Neural crest cell (in vitro differentiated cells): ENCODE data around the gene OASL. TPM values are rescaled to one million over a fixed set of nuclear protein-coding genes. Genes with fewer than 3 reads are reported as not detected.

Experiments used
- DNase-seq: peaks from one replicate; pipeline ENCODE4 v3.0.0; 2021; ENCODE audit warnings: low read depth, mixed read lengths, low spot score
- H3K27ac Mint-ChIP-seq: one replicate; pipeline ENCODE4 v1.8.0; 2021; ENCODE audit warnings: mild to moderate bottlenecking, mixed read lengths; ENCODE audit not compliant: unreplicated experiment
- H3K27me3 Mint-ChIP-seq: 2 replicates; pipeline ENCODE4 v1.8.0; 2021; ENCODE audit warnings: low read depth, mild to moderate bottlenecking, mixed read lengths
- H3K36me3 Mint-ChIP-seq: 2 replicates; pipeline ENCODE4 v1.8.0; 2021; ENCODE audit warnings: low read depth, mild to moderate bottlenecking, mixed read lengths
- H3K4me1 Mint-ChIP-seq: 2 replicates; pipeline ENCODE4 v1.8.0; 2021; ENCODE audit warnings: mixed read lengths
- H3K4me3 Mint-ChIP-seq: one replicate; pipeline ENCODE4 v1.8.0; 2021; ENCODE audit warnings: mild to moderate bottlenecking, mixed read lengths
- H3K9me3 Mint-ChIP-seq: 2 replicates; pipeline ENCODE4 v1.8.0; 2021; ENCODE audit warnings: mixed read lengths
- total RNA-seq: library from RNA; stranded (reverse); gene quantifications from 2 replicates; pipeline ENCODE4 v1.2.1, GENCODE V29; 2021
- TF ChIP-seq, protein P1 (sequence below): fragments of 200-600 bp; sonication (generic); conservative IDR thresholded peaks from 2 replicates; pipeline ENCODE4 v1.5.0; 2021; ENCODE audit warnings: antibody characterized with exemption, mild to moderate bottlenecking

Gene OASL
- total RNA-seq, 1 donor from 2014 or later = not detected

GRCh38 chr12:121013715-121014114 is 25.3 kb downstream of the OASL start:
- Mint-ChIP-seq H3K9me3 (no peaks in the 10 kb centered on the region), H3K4me1 (peaks cover 15% of the 10 kb centered on the region), H3K4me3 (peak overlapping the region; percentile 80), H3K27ac (no peak overlapping the region), H3K36me3 (peaks cover 2% of the 10 kb centered on the region), H3K27me3 (no peaks in the 10 kb centered on the region)
- no peak for DNase-seq
- TF ChIP-seq, protein P1, sequence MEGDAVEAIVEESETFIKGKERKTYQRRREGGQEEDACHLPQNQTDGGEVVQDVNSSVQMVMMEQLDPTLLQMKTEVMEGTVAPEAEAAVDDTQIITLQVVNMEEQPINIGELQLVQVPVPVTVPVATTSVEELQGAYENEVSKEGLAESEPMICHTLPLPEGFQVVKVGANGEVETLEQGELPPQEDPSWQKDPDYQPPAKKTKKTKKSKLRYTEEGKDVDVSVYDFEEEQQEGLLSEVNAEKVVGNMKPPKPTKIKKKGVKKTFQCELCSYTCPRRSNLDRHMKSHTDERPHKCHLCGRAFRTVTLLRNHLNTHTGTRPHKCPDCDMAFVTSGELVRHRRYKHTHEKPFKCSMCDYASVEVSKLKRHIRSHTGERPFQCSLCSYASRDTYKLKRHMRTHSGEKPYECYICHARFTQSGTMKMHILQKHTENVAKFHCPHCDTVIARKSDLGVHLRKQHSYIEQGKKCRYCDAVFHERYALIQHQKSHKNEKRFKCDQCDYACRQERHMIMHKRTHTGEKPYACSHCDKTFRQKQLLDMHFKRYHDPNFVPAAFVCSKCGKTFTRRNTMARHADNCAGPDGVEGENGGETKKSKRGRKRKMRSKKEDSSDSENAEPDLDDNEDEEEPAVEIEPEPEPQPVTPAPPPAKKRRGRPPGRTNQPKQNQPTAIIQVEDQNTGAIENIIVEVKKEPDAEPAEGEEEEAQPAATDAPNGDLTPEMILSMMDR = peak; percentile 22

DNA sequence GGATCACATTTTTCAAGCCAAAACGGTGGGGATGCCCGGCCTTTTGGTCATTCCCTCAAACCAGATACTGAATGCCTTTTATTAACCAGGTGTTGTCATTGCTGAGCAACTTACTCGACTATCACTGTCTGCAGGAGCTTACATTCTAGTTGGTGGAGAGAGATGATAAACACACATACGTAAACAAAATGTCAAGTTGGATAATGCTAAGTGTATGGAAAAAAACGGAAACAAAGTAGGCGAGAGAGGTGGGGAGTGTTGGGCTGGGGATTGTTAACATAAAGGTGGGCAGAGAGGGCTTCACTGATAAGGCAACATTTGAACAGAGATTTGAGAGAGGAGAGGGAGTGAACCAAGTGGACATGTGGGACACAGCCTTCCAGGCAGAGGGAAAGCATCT is 27.2 kb downstream of the OASL start:
- no peak overlapping the region for H3K4me3 Mint-ChIP-seq

DNA sequence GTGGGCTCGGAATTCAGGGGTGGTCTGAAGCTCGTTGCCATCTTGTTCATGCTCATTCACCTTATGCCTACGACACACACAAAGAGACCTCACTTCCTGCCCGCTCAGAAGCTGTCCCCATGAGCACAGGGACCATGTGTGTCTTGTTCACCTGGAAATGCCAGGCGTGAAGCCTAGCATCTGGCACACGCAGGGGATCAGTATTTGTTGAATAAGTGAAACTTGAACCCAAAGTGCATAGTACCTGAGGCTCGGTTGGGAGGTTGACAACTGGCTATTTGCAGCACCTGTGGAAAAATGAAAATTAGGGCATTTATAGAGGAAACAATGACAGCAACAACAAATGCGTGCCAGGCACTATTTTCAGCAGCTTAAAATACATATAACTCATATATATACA is 28.2 kb downstream of the OASL start:
- DNase-seq = no peak
- H3K9me3 Mint-ChIP-seq = no peaks in the 10 kb centered on the region
- peaks cover 2% of the 10 kb centered on the region for H3K36me3 Mint-ChIP-seq
- peaks cover 10% of the 10 kb centered on the region for H3K4me1 Mint-ChIP-seq
- H3K27me3 Mint-ChIP-seq = no peaks in the 10 kb centered on the region
- H3K27ac Mint-ChIP-seq = no peak overlapping the region
- no peak overlapping the region for H3K4me3 Mint-ChIP-seq
- TF ChIP-seq, protein P1 = no peak

More for the DNA sequence above, 27.2 kb downstream of the OASL start:
- no peak for DNase-seq
- Mint-ChIP-seq H3K9me3 (no peaks in the 10 kb centered on the region), H3K27me3 (no peaks in the 10 kb centered on the region), H3K4me1 (peaks cover 15% of the 10 kb centered on the region), H3K36me3 (peaks cover 2% of the 10 kb centered on the region), H3K27ac (no peak overlapping the region)
- TF ChIP-seq, protein P1 = no peak

DNA sequence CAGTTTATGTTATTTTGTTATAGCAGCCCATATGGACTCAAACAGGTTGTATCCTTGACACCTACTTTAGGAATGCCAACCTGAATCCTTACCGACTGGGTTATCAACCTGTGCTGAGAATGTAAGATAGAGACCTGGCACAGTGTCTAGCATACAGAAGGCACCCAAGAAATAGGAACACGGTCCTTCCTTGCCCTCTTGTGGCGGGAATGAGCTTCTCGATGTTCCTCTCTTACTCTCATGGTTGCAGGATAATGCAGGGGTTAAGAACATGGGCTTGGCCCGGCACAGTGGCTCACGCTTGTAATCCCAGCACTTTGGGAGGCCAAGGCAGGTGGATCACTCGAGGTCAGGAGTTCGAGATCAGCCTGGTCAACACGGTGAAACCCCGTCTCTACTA is 29.3 kb downstream of the OASL start:
- Mint-ChIP-seq H3K4me1 (no peaks in the 10 kb centered on the region), H3K4me3 (peak overlapping the region; percentile 24), H3K27me3 (no peaks in the 10 kb centered on the region), H3K27ac (no peak overlapping the region), H3K9me3 (no peaks in the 10 kb centered on the region), H3K36me3 (peaks cover 6% of the 10 kb centered on the region)
- DNase-seq = peak; percentile 14
- TF ChIP-seq, protein P1 = peak; percentile 68

DNA sequence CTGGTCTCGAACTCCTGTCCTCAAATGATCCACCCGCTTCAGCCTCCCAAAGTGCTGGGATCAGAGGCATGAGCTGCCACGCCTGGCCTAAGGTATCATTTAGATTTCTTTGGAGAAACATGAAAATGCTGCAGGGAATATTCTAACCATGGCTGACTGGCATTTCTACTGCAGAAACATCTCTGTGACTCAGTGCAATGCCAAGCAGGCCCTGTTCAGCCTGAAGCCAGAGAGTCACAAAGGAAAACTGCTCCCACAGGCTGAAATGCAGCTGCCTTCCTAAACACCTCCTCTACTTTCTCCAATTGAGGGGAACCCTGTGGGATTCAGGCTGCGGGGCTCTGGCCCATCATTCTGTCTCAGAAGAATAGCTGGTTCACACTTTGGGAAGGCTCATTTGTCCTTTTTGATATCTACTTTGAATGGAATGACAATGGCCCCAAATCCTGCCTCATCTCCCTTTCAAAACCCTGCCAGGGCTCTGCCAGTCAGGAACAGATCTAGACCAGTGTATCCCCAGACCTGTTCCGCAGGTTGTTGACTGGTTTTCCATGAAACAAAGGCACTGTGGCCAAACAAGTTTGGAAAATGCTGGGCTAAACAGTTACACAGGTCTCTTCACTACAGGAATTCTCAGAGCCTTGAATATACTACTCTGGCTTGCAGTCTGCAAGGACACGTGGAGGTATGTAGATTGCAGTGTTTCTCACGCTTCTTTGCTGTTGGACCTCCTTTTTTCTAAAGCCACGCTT is 30.5 kb downstream of the OASL start:
- H3K27me3 Mint-ChIP-seq = no peaks in the 10 kb centered on the region
- DNase-seq = no peak
- TF ChIP-seq, protein P1 = no peak
- no peak overlapping the region for H3K27ac Mint-ChIP-seq
- peaks cover 9% of the 10 kb centered on the region for H3K36me3 Mint-ChIP-seq
- no peaks in the 10 kb centered on the region for H3K4me1 Mint-ChIP-seq
- H3K9me3 Mint-ChIP-seq = no peaks in the 10 kb centered on the region
- no peak overlapping the region for H3K4me3 Mint-ChIP-seq
